Left lung (tissue), 10 donors: ENCODE results near the gene SLC25A17. TPM values are rescaled to one million over a fixed set of nuclear protein-coding genes. Genes with fewer than 3 reads are reported as not detected.

Experiments used
- ATAC-seq: fragments of 200-7000 bp; cut with Tn5 transposase; one replicate; pipeline ENCODE4 v1.9.1; 2020; ENCODE audit warnings: moderate library complexity
- DNase-seq, 4 donors: peaks; one replicate each; pipeline ENCODE4 v3.0.0-alpha.2; 2013 to 2020
- H3K27ac ChIP-seq, 2 donors: fragments of 200-600 bp; sonication (generic) in 1 of 2; one replicate each; pipeline versions ENCODE4 v1.5.0 to v1.8.0; 2020 to 2021
- H3K27me3 ChIP-seq, 2 donors: fragments of 200-600 bp; sonication (generic) in 1 of 2; one replicate each; pipeline versions ENCODE4 v1.5.0 to v1.8.0; 2020 to 2021
- H3K36me3 ChIP-seq, 2 donors: fragments of 200-600 bp; sonication (generic) in 1 of 2; one replicate each; pipeline versions ENCODE4 v1.5.0 to v1.8.0; 2020 to 2021
- H3K4me1 ChIP-seq, 2 donors: fragments of 200-600 bp; one replicate each; pipeline ENCODE4 v1.8.0; 2021
- H3K4me3 ChIP-seq, 2 donors: fragments of 200-600 bp; sonication (generic) in 1 of 2; one replicate each; pipeline versions ENCODE4 v1.5.0 to v1.8.0; 2020 to 2021; ENCODE audit warnings: mild to moderate bottlenecking in 1 of 2
- H3K9me3 ChIP-seq, 2 donors: fragments of 200-600 bp; sonication (generic) in 1 of 2; one replicate each; pipeline versions ENCODE4 v1.5.0 to v1.8.0; 2020 to 2021
- CTCF ChIP-seq, 2 donors: fragments of 200-600 bp; sonication (generic) in 1 of 2; IDR thresholded peaks; one replicate each; pipeline versions ENCODE4 v1.5.0 to v1.8.0; 2021; ENCODE audit warnings: antibody characterized with exemption in 2 of 2
- intact Hi-C, 2 donors: fragments of 100-400 bp; cut with DNase I; formaldehyde crosslinking; loops; one replicate each; pipeline versions ENCODE4 v1.11.2 to v1.14.2; 2022
- polyA plus RNA-seq, 6 donors: library from polyadenylated mRNA; unstranded; fragments of 120-200 nt; gene quantifications; one replicate each; pipeline ENCODE4 v1.2.1, GENCODE V29; 2013; ENCODE audit not compliant: insufficient read length in 6 of 6
- total RNA-seq, 2 donors: library from RNA; stranded (reverse); fragmentation: NEBNext Ultra II Directional; extraction: Animal tissue kit (Norgen Biotek cat#: 25700); gene quantifications; one replicate each; pipeline ENCODE4 v1.2.1, GENCODE V29; 2021
- donor health status: DM: no; HTN: yes; CAD: no.
- donor health status: DM: no; HTN: no; CAD: no.

Gene SLC25A17
- total and polyA plus RNA-seq, 8 donors, result 18.3 to 36.9 (median 33.0) TPM

- TF ChIP-seq CTCF (IDR thresholded peaks at IDR 0.05), result no peak
- ATAC-seq (no peak), DNase-seq (no peak)
- intact Hi-C loops, result no loop called here
- Histone ChIP-seq H3K4me3 (no peak overlapping the region), H3K27ac (no peak overlapping the region), H3K4me1 (no peaks in the 10 kb centered on the region), H3K27me3 (no peaks in the 10 kb centered on the region), H3K36me3 (no peaks in the 10 kb centered on the region), H3K9me3 (peaks cover 0 to 10% of the 10 kb centered on the region in 2 donors)
Measured at GRCh38 chr22:40749829-40750228, 69.3 kb downstream of the SLC25A17 start.

- Histone ChIP-seq H3K4me3 (no peak overlapping the region), H3K9me3 (peaks cover 0 to 10% of the 10 kb centered on the region in 2 donors), H3K36me3 (no peaks in the 10 kb centered on the region), H3K27me3 (no peaks in the 10 kb centered on the region), H3K27ac (no peak overlapping the region), H3K4me1 (no peaks in the 10 kb centered on the region)
- DNase-seq (no peak), ATAC-seq (no peak)
- intact Hi-C loops, result no loop called here
- no peak for TF ChIP-seq CTCF (IDR thresholded peaks at IDR 0.05)
Measured at GRCh38 chr22:40748388-40749355, 70.5 kb downstream of the SLC25A17 start.

- Histone ChIP-seq H3K4me3 (no peak overlapping the region), H3K36me3 (no peaks in the 10 kb centered on the region), H3K4me1 (no peaks in the 10 kb centered on the region), H3K27me3 (no peaks in the 10 kb centered on the region), H3K27ac (no peak overlapping the region), H3K9me3 (peaks cover 0 to 10% of the 10 kb centered on the region in 2 donors)
- no peak for TF ChIP-seq CTCF (IDR thresholded peaks at IDR 0.05)
- ATAC-seq, result no peak
- intact Hi-C loops, result no loop called here
- DNase-seq, result no peak
Measured at GRCh38 chr22:40747361-40747760, 71.8 kb downstream of the SLC25A17 start.

- Histone ChIP-seq H3K4me1 (no peaks in the 10 kb centered on the region), H3K36me3 (no peaks in the 10 kb centered on the region), H3K9me3 (peaks cover 0 to 10% of the 10 kb centered on the region in 2 donors), H3K27ac (no peak overlapping the region), H3K27me3 (no peaks in the 10 kb centered on the region), H3K4me3 (no peak overlapping the region)
- no peak for TF ChIP-seq CTCF (IDR thresholded peaks at IDR 0.05)
- intact Hi-C loops, result no loop called here
- peak; percentile 67 for ATAC-seq
- no peak for DNase-seq
Measured at GRCh38 chr22:40746428-40747220, 72.5 kb downstream of the SLC25A17 start.

GRCh38 chr22:40743768-40744167, 75.4 kb downstream of the SLC25A17 start:
- no peaks in the 10 kb centered on the region for H3K4me1 ChIP-seq
- peaks cover 0 to 8% of the 10 kb centered on the region in 2 donors for H3K9me3 ChIP-seq
- H3K27ac ChIP-seq, result no peak overlapping the region
- DNase-seq (peak in 1 of 4 donors; percentile 21), ATAC-seq (no peak)
- TF ChIP-seq CTCF (IDR thresholded peaks at IDR 0.05), result no peak
- intact Hi-C loops, result no loop called here
- H3K4me3 ChIP-seq, result no peak overlapping the region
- no peaks in the 10 kb centered on the region for H3K27me3 ChIP-seq
- H3K36me3 ChIP-seq, result no peaks in the 10 kb centered on the region
